Astrocyte (in vitro differentiated cells and primary cell): ENCODE data around the gene CPEB2. TPM values are rescaled to one million over a fixed set of nuclear protein-coding genes. Genes with fewer than 3 reads are reported as not detected.

Experiments used
- DNase-seq: peaks from one replicate; pipeline ENCODE4 v3.0.0-alpha.2; 2010; ENCODE audit warnings: low read depth
- FAIRE-seq: peaks from 2 replicates; lab custom pipeline; 2011; peaks lifted over from hg19 to GRCh38; lab: Jason Lieb, UNC
- H2AFZ ChIP-seq: 2 replicates; pipeline ENCODE4 v1.6.0; 2012; ENCODE audit warnings: low read depth, low read length, inconsistent platforms
- H3K27ac ChIP-seq: 2 replicates; pipeline ENCODE4 v1.5.1; 2011; ENCODE audit warnings: low read depth, low read length, inconsistent platforms
- H3K27me3 ChIP-seq: 2 replicates; pipeline ENCODE4 v1.6.0; 2011; ENCODE audit warnings: low read length, inconsistent platforms; ENCODE audit not compliant: insufficient read depth
- H3K36me3 ChIP-seq: 2 replicates; pipeline ENCODE4 v1.5.1; 2011; ENCODE audit warnings: low read length, inconsistent platforms; ENCODE audit not compliant: insufficient read depth
- H3K4me1 ChIP-seq: 2 replicates; pipeline ENCODE4 v1.5.1; 2011; ENCODE audit warnings: low read length, inconsistent platforms; ENCODE audit not compliant: insufficient read depth
- H3K4me2 ChIP-seq: 2 replicates; pipeline ENCODE4 v1.6.0; 2012; ENCODE audit warnings: low read length, inconsistent platforms
- H3K4me3 ChIP-seq: 2 replicates; pipeline ENCODE4 v1.5.1; 2011; ENCODE audit warnings: low read depth, mild to moderate bottlenecking, low read length, inconsistent platforms; ENCODE audit not compliant: insufficient read depth
- H3K79me2 ChIP-seq: 2 replicates; pipeline ENCODE4 v1.6.0; 2012; ENCODE audit warnings: mild to moderate bottlenecking, low read length, inconsistent platforms; ENCODE audit not compliant: insufficient read depth
- H3K9ac ChIP-seq: 2 replicates; pipeline ENCODE4 v1.6.0; 2012; ENCODE audit warnings: mild to moderate bottlenecking, low read length, inconsistent platforms
- H3K9me3 ChIP-seq: 2 replicates; pipeline ENCODE4 v1.5.1; 2012; ENCODE audit warnings: low read depth, mild to moderate bottlenecking, low read length, inconsistent platforms; ENCODE audit not compliant: insufficient read depth
- H4K20me1 ChIP-seq: 2 replicates; pipeline ENCODE4 v1.6.0; 2012; ENCODE audit warnings: low read length, inconsistent platforms; ENCODE audit not compliant: insufficient read depth
- H3K27ac Mint-ChIP-seq: one replicate; pipeline ENCODE4 v1.8.0; 2021; ENCODE audit warnings: mild to moderate bottlenecking, mixed read lengths; ENCODE audit not compliant: unreplicated experiment
- H3K27me3 Mint-ChIP-seq: one replicate; pipeline ENCODE4 v1.8.0; 2021; ENCODE audit warnings: low read depth, mixed read lengths; ENCODE audit not compliant: unreplicated experiment
- H3K36me3 Mint-ChIP-seq: one replicate; pipeline ENCODE4 v1.8.0; 2021; ENCODE audit warnings: low read depth, mixed read lengths; ENCODE audit not compliant: unreplicated experiment
- H3K4me1 Mint-ChIP-seq: one replicate; pipeline ENCODE4 v1.8.0; 2021; ENCODE audit warnings: low read depth, mixed read lengths; ENCODE audit not compliant: unreplicated experiment
- H3K4me3 Mint-ChIP-seq: one replicate; pipeline ENCODE4 v1.8.0; 2021; ENCODE audit warnings: mild to moderate bottlenecking, moderate library complexity, mixed read lengths; ENCODE audit not compliant: unreplicated experiment
- H3K9me3 Mint-ChIP-seq: one replicate; pipeline ENCODE4 v1.8.0; 2021; ENCODE audit warnings: mild to moderate bottlenecking, mixed read lengths; ENCODE audit not compliant: unreplicated experiment
- CTCF ChIP-seq: IDR thresholded peaks from 2 replicates; pipeline ENCODE4 v1.5.1; 2011; ENCODE audit warnings: low read depth, mild to moderate bottlenecking, inconsistent platforms, low read length, moderate library complexity; ENCODE audit not compliant: insufficient read depth
- EZH2 ChIP-seq: IDR thresholded peaks from 2 replicates; pipeline ENCODE4 v1.6.1; 2012; ENCODE audit warnings: mild to moderate bottlenecking, low read length, inconsistent platforms; ENCODE audit not compliant: insufficient read depth
- total RNA-seq: library from RNA; stranded (reverse); gene quantifications from 2 replicates; pipeline ENCODE4 v1.2.1, GENCODE V29; 2021

The CPEB2 gene
- total RNA-seq, 1 donor from 2014 or later, result 47.3 TPM

GRCh38 chr4:14984448-14984847 lies 17.8 kb upstream of the CPEB2 start:
- no peak overlapping the region for H3K4me2 ChIP-seq
- Mint-ChIP-seq H3K4me3 (no peak overlapping the region), H3K27me3 (no peaks in the 10 kb centered on the region), H3K4me1 (peaks cover 13% of the 10 kb centered on the region), H3K27ac (no peak overlapping the region), H3K36me3 (no peaks in the 10 kb centered on the region), H3K9me3 (no peaks in the 10 kb centered on the region)
- H3K9ac ChIP-seq, result no peak overlapping the region
- no peak for DNase-seq
- no peaks in the 10 kb centered on the region for H3K4me1 ChIP-seq
- no peaks in the 10 kb centered on the region for H3K36me3 ChIP-seq
- H3K9me3 ChIP-seq, result no peaks in the 10 kb centered on the region
- no peak for TF ChIP-seq CTCF
- TF ChIP-seq EZH2, result no peak
- no peak overlapping the region for H3K4me3 ChIP-seq
- no peaks in the 10 kb centered on the region for H4K20me1 ChIP-seq
- FAIRE-seq, result no peak
- no peak overlapping the region for H3K27ac ChIP-seq
- H2AFZ ChIP-seq, result no peak overlapping the region
- no peaks in the 10 kb centered on the region for H3K79me2 ChIP-seq
- no peaks in the 10 kb centered on the region for H3K27me3 ChIP-seq

- Histone ChIP-seq H3K36me3 (no peaks in the 10 kb centered on the region), H3K79me2 (no peaks in the 10 kb centered on the region), H3K27me3 (no peaks in the 10 kb centered on the region), H3K27ac (no peak overlapping the region), H4K20me1 (no peaks in the 10 kb centered on the region), H2AFZ (no peak overlapping the region), H3K4me3 (no peak overlapping the region), H3K4me1 (no peaks in the 10 kb centered on the region), H3K4me2 (no peak overlapping the region), H3K9me3 (no peaks in the 10 kb centered on the region), H3K9ac (no peak overlapping the region)
- Mint-ChIP-seq H3K9me3 (no peaks in the 10 kb centered on the region), H3K4me1 (peaks cover 13% of the 10 kb centered on the region), H3K4me3 (no peak overlapping the region), H3K36me3 (no peaks in the 10 kb centered on the region), H3K27me3 (no peaks in the 10 kb centered on the region), H3K27ac (peak overlapping the region; percentile 91)
- no peak for DNase-seq
- no peak for TF ChIP-seq CTCF
- no peak for TF ChIP-seq EZH2
- FAIRE-seq, result no peak
These were observed 17.1 kb upstream of the CPEB2 start for GRCh38 chr4:14985161-14985560.

- Histone ChIP-seq H3K79me2 (no peaks in the 10 kb centered on the region), H3K27ac (no peak overlapping the region), H3K4me3 (no peak overlapping the region), H3K9me3 (no peaks in the 10 kb centered on the region), H3K36me3 (no peaks in the 10 kb centered on the region), H3K9ac (no peak overlapping the region), H3K4me2 (no peak overlapping the region), H2AFZ (no peak overlapping the region), H3K4me1 (no peaks in the 10 kb centered on the region), H3K27me3 (no peaks in the 10 kb centered on the region), H4K20me1 (no peaks in the 10 kb centered on the region)
- TF ChIP-seq EZH2 (no peak), CTCF (no peak)
- DNase-seq (no peak), FAIRE-seq (no peak)
- Mint-ChIP-seq H3K27ac (no peak overlapping the region), H3K27me3 (no peaks in the 10 kb centered on the region), H3K9me3 (no peaks in the 10 kb centered on the region), H3K36me3 (no peaks in the 10 kb centered on the region), H3K4me1 (peaks cover 13% of the 10 kb centered on the region), H3K4me3 (no peak overlapping the region)
These were observed 16.4 kb upstream of the CPEB2 start for GRCh38 chr4:14985843-14986242.
